GM19438 (cell line): Measurements from ENCODE around the gene BCL2.
A peak's percentile ranks its signal among the peaks of the same experiment; 100 is the strongest.

Experiments used
- ATAC-seq: cut with Tn5 transposase; IDR thresholded peaks from one replicate; pipeline ENCODE4 v1.9.1; 2021; ENCODE audit warnings: low read depth; ENCODE audit not compliant: unreplicated experiment

The BCL2 gene

GRCh38 chr18:63164396-63164795 is 155.2 kb downstream of the BCL2 start:
- no peak for ATAC-seq

- ATAC-seq = peak; percentile 22
Measured at GRCh38 chr18:63162271-63163014, 157.1 kb downstream of the BCL2 start.

- peak; percentile 44 for ATAC-seq
Measured at GRCh38 chr18:63161761-63162195, 157.8 kb downstream of the BCL2 start.

GRCh38 chr18:63161032-63161760 is 158.4 kb downstream of the BCL2 start:
- ATAC-seq = peak; percentile 24

GRCh38 chr18:63160172-63160995 is 159.2 kb downstream of the BCL2 start:
- no peak for ATAC-seq

- ATAC-seq = no peak
Measured at GRCh38 chr18:63159590-63159989, 160.0 kb downstream of the BCL2 start.

- no peak for ATAC-seq
Measured at GRCh38 chr18:63158676-63159291, 160.8 kb downstream of the BCL2 start.

DNA sequence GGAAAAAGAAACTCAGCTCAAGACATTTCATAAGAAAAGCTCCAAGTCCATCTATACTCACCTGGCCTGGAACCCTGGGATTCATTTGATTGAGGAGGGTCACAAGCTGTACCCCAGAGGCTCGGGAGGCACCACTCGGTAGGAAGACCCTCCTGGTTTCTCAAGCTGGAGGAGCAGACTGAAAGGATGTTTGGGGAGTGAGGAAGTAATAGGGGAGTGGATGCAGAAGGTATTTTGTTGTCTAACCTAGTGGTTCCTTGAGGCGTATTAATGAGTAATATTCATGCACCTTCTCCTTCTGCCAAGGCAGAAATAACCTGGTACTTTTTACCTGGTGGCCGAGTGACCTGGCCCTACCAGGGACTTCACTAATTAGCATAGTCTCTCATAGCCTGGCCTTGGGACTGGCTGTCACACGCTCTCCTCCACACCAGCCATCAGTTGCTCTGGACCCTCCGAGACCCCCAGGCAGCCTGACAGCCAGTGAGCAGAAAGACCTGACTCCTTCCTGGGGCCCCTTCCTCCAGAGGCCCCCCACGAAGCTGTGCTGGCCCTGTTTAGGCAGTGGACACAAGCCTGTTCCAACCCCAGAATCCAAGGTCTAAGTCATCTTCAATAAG is 161.4 kb downstream of the BCL2 start:
- no peak for ATAC-seq

- peak; percentile 28 for ATAC-seq
Measured at GRCh38 chr18:63157293-63158011, 162.1 kb downstream of the BCL2 start.

DNA sequence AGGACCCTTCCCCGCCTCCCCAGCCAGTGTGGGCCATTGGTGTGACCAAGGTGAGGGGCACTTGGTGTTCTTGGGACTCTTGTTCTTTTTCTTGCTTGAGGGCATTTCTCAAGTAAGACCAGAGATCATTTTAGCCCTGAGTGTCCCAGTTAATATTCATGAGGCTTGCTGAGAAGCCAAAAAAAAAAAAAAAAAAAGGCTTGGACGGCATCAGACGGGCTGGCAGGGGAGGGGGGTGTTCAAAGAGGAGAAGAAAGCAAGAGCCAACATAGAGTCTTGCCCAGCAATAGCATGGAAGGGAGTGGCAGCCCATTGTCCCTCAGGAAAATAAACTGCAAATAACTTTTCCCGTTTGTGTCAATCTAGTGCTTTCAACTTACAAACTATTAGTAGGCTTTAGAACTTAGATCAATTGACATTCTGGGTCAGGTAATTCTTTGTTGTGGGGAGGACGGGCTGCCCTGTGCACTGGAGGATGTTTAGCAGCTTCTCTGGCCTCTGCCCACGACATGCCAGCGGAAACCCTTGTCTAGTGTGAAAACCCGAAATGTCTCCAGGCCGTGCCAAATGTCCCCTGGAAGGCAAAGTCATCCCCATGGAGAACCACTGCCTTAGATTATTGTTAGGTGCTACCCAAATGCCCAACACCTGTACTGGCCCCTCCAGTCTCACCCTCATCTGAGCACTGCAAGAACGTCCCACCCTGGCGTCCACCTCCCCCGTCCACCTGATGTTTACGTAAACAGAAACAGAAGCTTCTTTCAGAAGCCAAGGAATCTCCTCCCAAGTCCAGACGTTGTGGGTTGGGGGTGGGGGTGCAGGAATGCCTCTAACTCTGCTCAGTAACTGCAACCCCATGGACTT is 163.4 kb downstream of the BCL2 start:
- ATAC-seq = no peak

DNA sequence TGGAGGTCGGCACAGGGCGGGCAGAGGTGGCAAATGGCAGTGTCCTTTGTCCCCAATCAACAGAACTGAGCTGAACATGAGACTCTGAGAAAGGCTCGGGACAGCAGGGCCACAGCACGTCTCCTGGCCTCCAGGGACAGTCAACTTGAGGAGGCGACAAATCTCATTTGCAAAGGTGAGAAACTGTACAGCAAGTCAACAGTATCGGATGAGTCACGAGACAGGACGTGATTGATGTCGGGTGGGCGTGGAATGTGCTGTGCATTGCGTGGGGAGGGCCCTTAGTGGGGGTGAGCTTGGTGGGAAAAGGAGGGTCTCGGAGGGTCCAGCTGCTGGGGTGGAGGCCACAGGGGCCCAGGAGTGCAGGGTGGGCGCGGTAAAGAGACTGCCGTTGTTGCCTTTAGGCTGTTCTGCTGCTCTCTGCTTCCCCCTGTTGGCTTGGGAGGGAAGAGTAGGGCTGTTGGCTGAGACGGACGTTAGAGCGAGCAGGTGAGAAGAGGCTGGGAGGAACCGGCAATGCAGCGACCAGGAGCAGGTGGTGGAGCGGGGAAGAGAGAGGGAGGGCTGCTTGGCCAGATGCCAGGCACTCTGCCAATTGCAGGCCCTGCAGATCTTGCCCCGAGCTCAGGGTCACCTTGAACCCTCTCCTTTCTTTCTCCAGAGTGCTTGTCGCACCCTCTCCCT is 164.3 kb downstream of the BCL2 start:
- ATAC-seq = peak; percentile 43

DNA sequence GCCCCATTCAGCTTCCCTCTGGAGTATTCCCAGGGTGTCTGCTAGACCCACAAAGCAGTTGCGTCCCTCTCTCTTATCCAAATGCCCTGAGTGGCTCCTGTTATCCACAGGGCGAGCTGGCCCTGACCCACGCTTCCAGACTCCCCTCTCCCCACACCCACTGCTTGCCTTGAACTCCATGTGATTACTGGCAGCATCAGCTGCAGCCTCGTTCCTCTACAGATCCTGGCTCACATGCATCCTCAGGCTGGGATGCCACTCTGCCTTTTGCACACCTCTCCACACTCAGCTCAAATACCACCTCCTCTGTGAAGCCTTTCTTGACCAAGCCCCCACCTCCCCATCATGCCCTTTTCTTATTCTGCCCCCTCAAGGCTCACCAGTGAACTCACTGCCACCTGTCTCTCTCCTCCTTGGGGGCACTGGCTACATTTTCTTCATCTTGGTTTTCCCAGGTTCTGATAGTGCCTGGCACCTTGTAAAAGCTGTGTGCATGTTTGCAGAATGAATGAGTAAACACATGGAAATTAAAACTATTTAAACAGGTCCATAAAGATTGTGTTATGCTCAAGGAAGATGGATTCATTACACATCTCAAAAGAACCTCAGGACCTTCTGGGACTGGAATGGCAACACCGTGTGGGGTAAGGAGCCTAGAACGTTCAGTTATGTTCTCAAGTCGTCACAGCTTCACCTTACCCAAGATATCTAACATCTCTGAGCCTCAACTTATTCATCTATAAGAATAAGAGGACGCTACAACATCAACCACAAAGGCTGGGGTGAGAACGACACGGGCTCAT is 165.0 kb downstream of the BCL2 start:
- ATAC-seq = no peak

- ATAC-seq = no peak
Measured at GRCh38 chr18:63152791-63153190, 166.8 kb downstream of the BCL2 start.

DNA sequence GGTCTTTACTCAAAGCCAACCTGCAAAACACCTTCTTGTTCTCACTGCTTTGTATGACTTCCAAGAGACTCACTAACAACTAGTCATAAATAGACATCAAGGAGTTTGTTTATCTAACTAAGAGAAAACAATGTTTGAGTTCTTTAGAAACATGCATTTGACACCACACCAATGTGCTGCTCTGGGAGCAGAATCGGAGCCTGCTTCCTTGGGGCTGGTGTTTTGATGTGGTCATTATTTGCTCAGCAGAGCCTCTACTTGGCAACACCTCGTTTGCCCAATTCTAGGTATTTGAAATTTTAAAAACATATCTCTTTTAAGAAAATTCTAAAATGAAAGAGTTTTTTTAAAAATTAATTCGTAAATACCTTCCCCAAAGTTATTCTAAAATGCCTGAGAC is 167.5 kb downstream of the BCL2 start:
- no peak for ATAC-seq

- ATAC-seq = no peak
Measured at GRCh38 chr18:63151539-63151938, 168.0 kb downstream of the BCL2 start.

DNA sequence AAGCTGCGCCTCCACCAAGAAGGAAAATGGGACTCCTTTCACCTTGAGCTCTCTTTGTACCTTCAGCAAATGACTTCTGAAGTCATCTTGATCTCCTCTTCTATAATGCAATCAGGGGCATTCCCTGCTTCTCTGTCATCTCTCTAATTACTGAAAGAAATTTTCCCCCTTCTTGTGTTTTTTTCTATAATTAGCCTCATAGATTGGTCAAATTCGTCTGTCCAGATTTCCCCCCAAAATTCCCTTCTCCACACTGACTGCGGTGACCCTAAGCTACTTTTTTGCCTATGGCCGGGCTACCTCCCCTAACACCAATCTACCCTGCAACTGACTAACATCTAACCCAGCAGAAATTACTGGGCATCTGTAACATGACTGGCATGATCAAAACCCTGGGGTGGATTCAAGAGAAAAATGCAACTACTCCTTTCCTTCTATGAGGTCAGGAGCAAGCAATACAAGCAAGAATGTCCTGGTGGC is 168.6 kb downstream of the BCL2 start:
- ATAC-seq = no peak

- ATAC-seq = no peak
Measured at GRCh38 chr18:63150326-63150725, 169.2 kb downstream of the BCL2 start.
